A549 (cell line): Measurements from ENCODE around the gene SYPL1. TPM values are rescaled to one million over a fixed set of nuclear protein-coding genes. Genes with fewer than 3 reads are reported as not detected.

Source experiments
- ATAC-seq, 2 experiments: fragments of 200-7000 bp in 1 of 2; fragments of >200 bp in 1 of 2; cut with Nextera tagmentation in 1 of 2; cut with Tn5 transposase in 1 of 2; 3 replicates each; pipeline versions ENCODE4 v1.8.0 to v1.9.1; 2018 to 2020; ENCODE audit warnings: mild to moderate bottlenecking in 1 of 2, moderate library complexity in 1 of 2
- CTCF ChIA-PET: fragments of 300-600 bp; sonication (Branson Sonifier 250); formaldehyde crosslinking; extraction: SDS; loops from one replicate; lab custom pipeline; 2021; ENCODE audit warnings: antibody characterized with exemption, inconsistent platforms; lab: Yijun Ruan, JAX
- POLR2A ChIA-PET: fragments of 350-600 bp; formaldehyde crosslinking; extraction: SDS; loops from one replicate; lab custom pipeline; 2021; ENCODE audit warnings: antibody characterized with exemption, inconsistent platforms; lab: Yijun Ruan, JAX
- DNase-seq, 2 experiments: peaks; one replicate each; pipeline versions ENCODE4 v3.0.0 to v3.0.0-alpha.2; 2011 to 2016; ENCODE audit warnings: low read depth in 1 of 2, low spot score in 1 of 2
- FAIRE-seq: peaks from 2 replicates; lab custom pipeline; 2011; peaks lifted over from hg19 to GRCh38; lab: Jason Lieb, UNC
- H3K27ac ChIP-seq, 2 experiments: fragments of >200 bp; sonication (Bioruptor Twin); formaldehyde crosslinking; 3 replicates each; pipeline ENCODE4 v1.5.1; 2016 to 2017
- H3K4me1 ChIP-seq: fragments of >200 bp; sonication (Bioruptor Twin); formaldehyde crosslinking; 3 replicates; pipeline ENCODE4 v1.6.1; 2016
- H3K4me2 ChIP-seq: fragments of >200 bp; sonication (Bioruptor Twin); formaldehyde crosslinking; 3 replicates; pipeline ENCODE4 v1.6.1; 2016
- H3K4me3 ChIP-seq: fragments of >200 bp; sonication (Bioruptor Twin); formaldehyde crosslinking; 3 replicates; pipeline ENCODE4 v1.5.1; 2016
- H3K9me3 ChIP-seq: fragments of >200 bp; sonication (Bioruptor Twin); formaldehyde crosslinking; 3 replicates; pipeline ENCODE4 v1.6.1; 2016
- CBX8 ChIP-seq: fragments of 200-600 bp; sonication (generic); IDR thresholded peaks from 2 replicates; pipeline ENCODE4 v1.6.1; 2016
- CEBPB ChIP-seq, 2 experiments: fragments of >200 bp in 1 of 2; sonication (Bioruptor Twin) in 1 of 2; formaldehyde crosslinking in 1 of 2; IDR thresholded peaks; 2 replicates each; pipeline ENCODE4 v1.6.1; 2012 to 2016
- CHD2 ChIP-seq: fragments of 150-350 bp; IDR thresholded peaks from 2 replicates; pipeline ENCODE4 v1.6.1; 2014; ENCODE audit warnings: low read length; ENCODE audit not compliant: partially characterized antibody
- EHMT2 ChIP-seq: fragments of 200-600 bp; sonication (generic); IDR thresholded peaks from 2 replicates; pipeline ENCODE4 v1.6.1; 2016; ENCODE audit warnings: antibody characterized with exemption, low read depth, mild to moderate bottlenecking, moderate library complexity
- ELK1 ChIP-seq: fragments of 150-350 bp; IDR thresholded peaks from 2 replicates; pipeline ENCODE4 v1.6.1; 2014; ENCODE audit warnings: low read depth, mild to moderate bottlenecking, low read length
- EP300 ChIP-seq, 2 experiments: fragments of >200 bp; sonication (Bioruptor Twin); formaldehyde crosslinking; IDR thresholded peaks; 2 replicates in 1 of 2; 3 replicates in 1 of 2; pipeline ENCODE4 v1.6.1; 2016 to 2017
- FOSL2 ChIP-seq, 2 experiments: fragments of 450-650 bp in 1 of 2; fragments of >200 bp in 1 of 2; sonication (Bioruptor Twin) in 1 of 2; formaldehyde crosslinking; IDR thresholded peaks; 2 replicates each; pipeline versions ENCODE4 v1.5.0 to v1.6.1; 2016 to 2020; ENCODE audit warnings: mild to moderate bottlenecking in 1 of 2, moderate library complexity in 1 of 2
- HEYL ChIP-seq: fragments of 250-450 bp; sonication (Bioruptor Pico); IDR thresholded peaks from 2 replicates; pipeline ENCODE4 v1.8.0; 2021; ENCODE audit warnings: mild to moderate bottlenecking, moderate library complexity
- HOXB13 ChIP-seq: fragments of 250-450 bp; sonication (Bioruptor Pico); IDR thresholded peaks from 2 replicates; pipeline ENCODE4 v1.5.0; 2020; ENCODE audit warnings: low read depth, mild to moderate bottlenecking, moderate library complexity
- MAFK ChIP-seq: fragments of 450-650 bp; IDR thresholded peaks from 2 replicates; pipeline ENCODE4 v1.6.1; 2014; ENCODE audit not compliant: partially characterized antibody
- MAX ChIP-seq: IDR thresholded peaks from 2 replicates; pipeline ENCODE4 v1.6.1; 2012
- NFE2L2 ChIP-seq: fragments of 150-350 bp; conservative IDR thresholded peaks from 2 replicates; pipeline ENCODE4 v1.6.1; 2014; ENCODE audit warnings: low read length
- NPAS2 ChIP-seq: fragments of 250-450 bp; sonication (Bioruptor Pico); IDR thresholded peaks from 2 replicates; pipeline ENCODE4 v1.8.0; 2022; ENCODE audit warnings: mild to moderate bottlenecking, moderate library complexity, borderline replicate concordance
- RCOR1 ChIP-seq: fragments of 150-350 bp; IDR thresholded peaks from 2 replicates; pipeline ENCODE4 v1.6.1; 2014; ENCODE audit warnings: antibody characterized with exemption, low read length, low read depth
- SREBF2 ChIP-seq: fragments of 450-650 bp; IDR thresholded peaks from 2 replicates; pipeline ENCODE4 v1.6.1; 2014; ENCODE audit warnings: mild to moderate bottlenecking, moderate library complexity
- ZC3H11A ChIP-seq: fragments of 450-650 bp; IDR thresholded peaks from 2 replicates; pipeline ENCODE4 v1.6.1; 2014; ENCODE audit warnings: antibody characterized with exemption, mild to moderate bottlenecking
- WGBS: methylation state at CpG from one replicate; pipeline ENCODE4 v1.1.6; 2017; ENCODE audit errors: missing lambda C conversion rate; 5-methylcytosine and 5-hydroxymethylcytosine counted together
- polyA plus RNA-seq, 4 experiments: library from polyadenylated mRNA; depleted of rRNA in 3 of 4; stranded (reverse); fragments of >200 nt; fragmentation: RNase III in 1 of 4; extraction: RNeasy Plus Mini Kit Qiagen cat#74134 plus additional on column Dnase treatment in 1 of 4; gene quantifications; 2 replicates in 3 of 4; 3 replicates in 1 of 4; pipeline ENCODE4 v1.2.3, GENCODE V29; 2011 to 2017

SYPL1 gene
- polyA plus RNA-seq, 2 of the 4 experiments (the other 2 are of a cell fraction), result 102 to 131 TPM

GRCh38 chr7:106086062-106086461 is 26.1 kb downstream of the SYPL1 start:
- no peak overlapping the region for H3K27ac ChIP-seq
- TF ChIP-seq HOXB13 (CRISPR knock-in tag) (no peak), ELK1 (no peak), EHMT2 (no peak), CBX8 (no peak), SREBF2 (no peak), NPAS2 (CRISPR knock-in tag) (no peak), ZC3H11A (no peak), EP300 (IDR thresholded peaks at IDR 0.05) (no peak)
- TF ChIP-seq, all 56 proteins: peak for 0
- Histone ChIP-seq H3K4me2 (no peak overlapping the region), H3K4me1 (no peaks in the 10 kb centered on the region), H3K9me3 (no peaks in the 10 kb centered on the region), H3K4me3 (no peak overlapping the region)
- ChIA-PET POLR2A (no interaction called here), CTCF (interaction anchor here (0.7 to 2.1 kb wide), 3 partner anchors 26 to 1873 kb away, joined by 3 to 6 read pairs (median 4); partner anchors contain the start of gene SYPL1)
- no peak for ATAC-seq
- no peak for FAIRE-seq
- 93% methylated on average over 4 of the region's 4 CpGs for WGBS
- no peak for DNase-seq

GRCh38 chr7:106085015-106085414 is 27.1 kb downstream of the SYPL1 start:
- no peak overlapping the region for H3K4me2 ChIP-seq
- TF ChIP-seq FOSL2 (IDR thresholded peaks at IDR 0.05) (no peak), FOSL2 (CRISPR knock-in tag; IDR thresholded peaks at IDR 0.05) (no peak)
- no peak overlapping the region for H3K27ac ChIP-seq
- no peak for FAIRE-seq
- no peak for DNase-seq
- H3K4me1 ChIP-seq, result no peaks in the 10 kb centered on the region
- CTCF ChIA-PET, result interaction anchor here (2.1 kb wide), 1 partner anchor 69 kb away, joined by 6 read pairs; no protein-coding TSS in a partner anchor
- POLR2A ChIA-PET, result interaction anchor here (0.7 kb wide), 1 partner anchor 26 kb away, joined by 3 read pairs; no protein-coding TSS in a partner anchor
- H3K4me3 ChIP-seq, result no peak overlapping the region
- no peak for ATAC-seq
- H3K9me3 ChIP-seq, result no peaks in the 10 kb centered on the region

- TF ChIP-seq NFE2L2 (no peak), CEBPB (IDR thresholded peaks at IDR 0.05) (no peak), EHMT2 (no peak), ELK1 (no peak), CBX8 (no peak), MAX (no peak), MAFK (no peak), RCOR1 (no peak), HEYL (no peak), CHD2 (no peak), FOSL2 (IDR thresholded peaks at IDR 0.05) (no peak), FOSL2 (CRISPR knock-in tag; IDR thresholded peaks at IDR 0.05) (no peak)
- H3K4me1 ChIP-seq, result no peaks in the 10 kb centered on the region
- POLR2A ChIA-PET, result no interaction called here
- H3K9me3 ChIP-seq, result no peaks in the 10 kb centered on the region
- FAIRE-seq, result no peak
- H3K4me3 ChIP-seq, result no peak overlapping the region
- no peak overlapping the region for H3K27ac ChIP-seq
- no peak for ATAC-seq
- no peak overlapping the region for H3K4me2 ChIP-seq
- no peak for DNase-seq
- WGBS, result 69% methylated on average over 3 of the region's 3 CpGs
- CTCF ChIA-PET, result interaction anchor here (1.5 kb wide), 1 partner anchor 70 kb away, joined by 9 read pairs; no protein-coding TSS in a partner anchor
Observed at GRCh38 chr7:106083717-106084116, 28.4 kb downstream of the SYPL1 start.
